ENCODE results near the gene PNLIPRP1.

Gene PNLIPRP1

GRCh38 chr10:116590590-116591444 lies at the start of gene PNLIPRP1:
Gene PNLIPRP1, plus strand, starts transcription at chr10:116590959. Its CDS starts 171 bp downstream, at chr10:116591130.
- DNase-seq: no peak

- DNase-seq: no peak
Observed at GRCh38 chr10:116542007-116542677, 48.6 kb upstream of the PNLIPRP1 start.

GRCh38 chr10:116545122-116545521 lies 45.6 kb upstream of the PNLIPRP1 start:
- DNase-seq: no peak

DNA sequence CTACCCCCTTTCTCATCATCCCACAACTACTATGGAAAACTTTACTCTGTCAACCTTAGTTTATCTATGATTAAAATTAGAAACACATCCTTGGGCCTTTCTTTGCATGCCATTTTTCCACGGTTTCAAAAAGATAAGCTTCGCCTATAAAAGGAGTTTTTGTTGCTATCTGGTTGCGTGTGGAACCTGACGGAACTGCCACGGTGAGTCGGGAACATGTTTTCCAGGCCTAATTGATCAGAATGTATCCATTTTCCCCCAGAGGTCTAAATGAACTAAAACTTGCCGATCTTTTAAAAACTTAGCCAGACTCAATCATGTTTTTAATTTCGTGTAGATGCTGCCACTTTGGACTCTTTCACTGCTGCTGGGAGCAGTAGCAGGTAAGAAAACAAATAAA lies 45.0 kb upstream of the PNLIPRP1 start, which contains the start of gene PNLIP:
TSS of gene PNLIP (plus strand) at position 176 of the 400 bp plus-strand sequence. CDS start at position 338, 162 bp downstream.
- no peak for DNase-seq

DNA sequence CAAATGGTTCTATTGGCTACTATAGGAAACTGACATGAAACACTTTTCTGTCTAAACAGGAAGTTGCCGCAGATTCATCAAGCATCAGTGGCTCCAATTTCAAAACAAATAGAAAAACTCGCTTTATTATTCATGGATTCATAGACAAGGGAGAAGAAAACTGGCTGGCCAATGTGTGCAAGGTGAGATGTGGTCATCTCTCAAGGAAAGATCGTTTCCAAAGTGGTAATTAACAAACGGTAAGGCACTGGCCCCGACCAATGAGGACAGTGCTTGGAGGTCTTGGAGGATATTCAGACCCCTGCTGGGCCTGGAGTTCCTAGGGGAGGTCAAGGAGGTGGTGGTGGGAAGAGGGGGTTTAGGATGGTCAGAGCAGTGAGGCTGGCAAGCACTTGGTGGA lies 42.5 kb upstream of the PNLIPRP1 start:
- no peak for DNase-seq

GRCh38 chr10:116553378-116553980 lies 37.3 kb upstream of the PNLIPRP1 start:
- DNase-seq: no peak

DNA sequence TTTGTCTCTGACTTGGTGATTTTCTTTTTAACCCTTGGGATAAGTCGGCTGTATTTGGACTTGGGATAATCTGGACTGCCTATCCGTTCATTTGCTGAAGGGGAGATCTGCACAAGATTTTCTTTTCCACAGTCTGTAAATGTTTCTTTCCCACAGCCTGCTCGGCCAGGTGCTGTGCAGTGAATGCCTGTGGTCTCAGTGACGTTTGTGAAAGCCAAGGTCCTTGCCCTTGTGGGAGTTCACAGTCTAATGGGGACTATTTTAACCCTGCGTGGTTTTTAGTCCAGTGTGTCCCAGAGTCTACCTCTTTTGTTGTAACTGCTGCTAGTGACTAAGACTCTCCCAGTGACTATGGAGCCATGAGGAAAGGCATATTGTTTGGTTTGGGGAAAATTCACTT lies 36.1 kb upstream of the PNLIPRP1 start:
- no peak for DNase-seq

DNA sequence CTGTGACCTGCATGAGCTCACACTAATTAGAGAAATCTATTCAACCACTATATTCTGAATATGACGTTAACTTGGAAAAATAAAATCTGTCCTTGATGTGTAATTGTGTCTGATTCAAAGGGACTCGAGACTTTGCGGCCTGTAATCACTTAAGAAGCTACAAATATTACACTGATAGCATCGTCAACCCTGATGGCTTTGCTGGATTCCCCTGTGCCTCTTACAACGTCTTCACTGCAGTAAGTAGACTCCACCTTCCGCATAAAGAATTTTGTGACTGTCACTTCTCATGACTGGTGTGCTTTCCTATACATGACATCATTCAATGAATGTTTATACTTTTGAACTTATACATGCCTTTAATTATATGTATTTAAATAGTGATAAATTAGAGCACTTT lies 34.9 kb upstream of the PNLIPRP1 start:
- no peak for DNase-seq

- DNase-seq: no peak
Observed at GRCh38 chr10:116557305-116557880, 33.4 kb upstream of the PNLIPRP1 start.

- no peak for DNase-seq
Observed at GRCh38 chr10:116565534-116565933, 25.2 kb upstream of the PNLIPRP1 start.

GRCh38 chr10:116566932-116567331 lies 23.8 kb upstream of the PNLIPRP1 start:
- no peak for DNase-seq

- DNase-seq: no peak
Observed at GRCh38 chr10:116567335-116567734, 23.4 kb upstream of the PNLIPRP1 start.

DNA sequence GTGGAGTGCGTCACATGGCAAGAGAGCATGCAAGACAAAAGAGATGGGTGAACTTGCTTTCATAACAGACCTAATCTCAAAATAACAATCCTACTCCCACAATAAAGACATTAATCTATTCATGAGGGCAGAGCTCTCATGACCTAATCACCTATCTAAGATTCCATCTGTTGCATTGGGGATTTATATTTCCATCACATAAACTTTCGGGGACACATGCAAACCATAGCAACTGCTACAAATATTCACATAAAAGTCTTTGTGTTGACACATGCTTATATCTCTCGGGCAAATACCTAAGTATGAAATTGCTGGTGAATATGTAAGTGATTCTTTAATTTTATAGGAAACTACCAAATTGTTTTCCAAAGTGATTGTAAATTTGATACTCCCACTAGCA lies 16.0 kb upstream of the PNLIPRP1 start:
- DNase-seq: no peak

DNA sequence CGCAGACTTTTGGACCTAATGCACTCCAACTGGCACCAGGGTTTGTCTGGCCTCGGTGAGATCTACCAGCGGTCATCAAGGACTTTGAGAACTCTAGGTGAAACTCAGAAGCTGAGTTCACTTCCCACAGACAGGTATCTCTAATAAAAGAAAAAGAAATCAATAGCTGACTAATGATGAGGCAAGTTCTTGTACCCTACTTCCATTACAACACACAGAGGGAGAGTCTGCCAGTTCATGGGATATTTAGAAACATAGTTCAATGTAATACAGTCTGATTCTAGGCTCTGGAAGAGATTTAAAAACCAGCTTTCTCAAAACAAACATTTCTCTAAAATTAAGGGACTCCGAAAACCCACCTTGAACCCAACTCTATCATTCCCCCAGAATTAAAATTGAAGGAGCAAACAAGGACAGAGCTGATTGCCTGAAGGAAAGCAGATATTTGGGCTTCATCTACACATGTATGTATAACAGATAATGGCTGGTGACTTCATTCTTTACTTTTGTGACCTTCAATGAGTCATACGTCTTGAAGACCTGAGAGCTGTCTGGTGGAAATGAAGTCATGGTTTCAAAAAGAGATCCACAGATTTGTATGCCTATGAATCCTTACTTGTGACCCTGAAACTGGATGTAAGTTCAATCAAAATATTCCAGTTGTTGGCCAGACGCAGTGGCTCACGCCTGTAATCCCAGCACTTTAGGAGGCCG lies 2.7 kb upstream of the PNLIPRP1 start:
- no peak for DNase-seq

DNA sequence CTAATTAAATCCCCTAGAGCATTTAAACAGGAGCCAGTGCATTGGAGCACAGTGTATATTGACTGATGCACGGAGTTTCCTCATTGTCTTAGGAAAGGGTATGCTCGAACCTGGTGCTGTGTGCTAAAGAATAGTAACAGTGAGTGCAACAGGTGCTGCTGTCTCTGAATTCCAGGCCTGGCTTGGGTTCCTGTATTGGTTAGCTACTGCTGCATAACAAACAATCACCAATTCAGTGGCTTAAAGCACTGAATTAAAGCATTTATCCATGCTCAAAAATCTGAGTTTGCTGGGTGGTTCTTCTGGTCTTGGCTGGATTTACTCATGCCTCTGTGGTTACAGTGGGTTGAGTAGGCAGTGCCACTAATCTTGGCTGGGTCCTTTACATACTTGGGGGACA lies 1.8 kb upstream of the PNLIPRP1 start:
- DNase-seq: no peak

DNA sequence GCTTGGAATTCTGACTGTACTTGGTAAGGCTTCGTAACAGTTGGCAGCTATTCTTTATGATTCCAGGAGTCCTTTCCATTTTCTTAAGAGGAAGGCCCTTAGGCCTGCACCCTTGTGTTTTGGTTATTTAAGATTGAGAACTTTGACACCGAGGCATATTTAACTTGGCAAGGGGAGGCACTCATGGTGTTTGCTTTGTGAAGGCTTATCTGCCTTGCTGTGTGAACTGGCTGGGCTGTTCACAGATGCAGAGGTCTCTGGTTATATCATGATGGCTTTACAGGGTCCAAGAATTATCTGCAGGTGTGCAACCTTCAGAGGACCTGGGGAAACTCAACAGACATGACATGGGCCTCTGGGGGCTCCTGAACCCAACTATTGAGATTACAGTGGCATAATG lies 833 bp upstream of the PNLIPRP1 start:
- DNase-seq: no peak

- no peak for DNase-seq
Observed at GRCh38 chr10:116593139-116593740, 2.5 kb downstream of the PNLIPRP1 start.

DNA sequence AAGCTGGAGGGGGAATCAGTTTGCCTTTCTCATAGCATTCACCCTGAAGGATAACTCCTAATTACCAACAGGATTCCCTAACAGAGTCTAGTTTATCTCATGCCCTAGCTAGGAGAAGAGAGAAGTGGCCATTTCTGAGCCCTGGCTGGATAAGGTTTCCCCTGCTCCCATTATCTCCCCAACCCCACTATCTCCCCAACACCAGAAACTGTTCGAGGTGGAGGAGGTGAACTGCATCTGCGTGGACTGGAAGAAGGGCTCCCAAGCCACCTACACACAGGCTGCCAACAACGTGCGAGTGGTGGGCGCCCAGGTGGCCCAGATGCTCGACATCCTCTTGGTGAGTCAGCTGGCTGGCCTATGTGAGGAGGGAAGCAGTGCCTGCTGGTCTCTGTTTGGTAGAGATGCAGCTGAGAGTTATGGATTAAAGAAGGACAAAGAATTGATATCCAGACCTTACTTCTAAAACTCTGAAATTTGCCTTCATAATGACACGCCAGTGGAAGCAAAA lies 3.8 kb downstream of the PNLIPRP1 start:
- no peak for DNase-seq

DNA sequence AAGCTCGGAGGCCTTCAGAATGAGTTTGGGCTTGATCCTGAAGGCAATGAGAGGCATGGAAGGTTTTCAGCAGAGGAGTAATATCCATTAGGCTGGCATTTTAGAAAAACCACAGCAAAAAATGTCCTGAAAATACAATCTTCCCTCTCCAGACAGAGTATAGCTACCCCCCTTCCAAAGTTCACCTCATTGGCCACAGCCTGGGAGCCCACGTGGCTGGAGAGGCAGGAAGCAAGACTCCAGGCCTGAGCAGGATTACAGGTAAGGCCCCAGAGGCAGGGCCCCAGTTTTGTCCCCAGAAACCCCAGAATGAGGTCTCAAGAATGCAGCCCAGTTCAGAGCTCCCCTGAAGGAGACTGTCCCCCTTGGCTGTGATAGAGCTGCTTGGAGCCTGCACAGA lies 5.3 kb downstream of the PNLIPRP1 start:
- DNase-seq: no peak

DNA sequence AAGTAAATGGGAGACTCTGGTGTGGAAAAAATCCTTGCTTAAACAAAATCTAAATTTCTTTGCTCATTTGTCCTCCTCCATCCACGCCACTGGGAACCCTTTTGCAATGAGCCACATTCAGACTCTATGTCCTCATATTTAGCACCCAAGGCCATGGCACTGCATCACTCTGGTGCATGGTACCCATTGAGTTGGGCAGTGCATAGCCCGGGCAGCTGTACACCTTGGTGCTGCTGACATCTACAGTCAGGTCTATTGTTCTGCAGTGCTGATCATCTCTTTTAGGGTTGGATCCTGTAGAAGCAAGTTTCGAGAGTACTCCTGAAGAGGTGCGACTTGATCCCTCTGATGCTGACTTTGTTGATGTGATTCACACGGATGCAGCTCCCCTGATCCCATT lies 6.8 kb downstream of the PNLIPRP1 start:
- no peak for DNase-seq

DNA sequence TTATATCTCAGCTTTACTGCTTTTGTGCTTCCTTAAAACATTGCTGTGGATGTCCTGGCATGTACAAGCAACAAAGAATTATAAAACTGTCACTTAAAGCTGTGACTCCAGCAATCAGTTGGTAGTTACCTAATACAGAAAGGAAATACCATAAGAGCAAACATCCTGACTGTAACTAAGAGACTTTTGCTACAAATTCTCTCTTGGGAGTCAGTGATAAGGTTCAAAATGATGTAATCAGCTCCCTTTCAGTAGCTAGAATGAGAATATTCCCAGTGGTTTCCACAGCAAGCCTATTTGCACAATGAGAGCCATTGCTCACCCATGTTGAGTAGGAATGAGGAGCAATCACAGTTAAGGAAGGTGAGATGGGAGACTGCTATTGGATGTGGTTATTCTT lies 7.6 kb downstream of the PNLIPRP1 start:
- no peak for DNase-seq

GRCh38 chr10:116599991-116600390 lies 9.2 kb downstream of the PNLIPRP1 start:
- no peak for DNase-seq
